Liver (tissue), 9 donors: ENCODE results near the gene ERBB4. TPM values are rescaled to one million over a fixed set of nuclear protein-coding genes. Genes with fewer than 3 reads are reported as not detected.

Experiments
- DNase-seq: peaks from one replicate; pipeline ENCODE4 v3.0.0-alpha.2; 2017; ENCODE audit warnings: low spot score
- H3K27ac ChIP-seq, 2 donors: one replicate each; pipeline ENCODE4 v1.7.0; 2013; ENCODE audit warnings: inconsistent platforms in 2 of 2, low read length in 2 of 2, control low read depth in 1 of 2, low read depth in 1 of 2, mild to moderate bottlenecking in 1 of 2
- H3K27me3 ChIP-seq, 4 donors: one replicate each; pipeline versions ENCODE4 v1.6.1 to v1.7.0; 2013; ENCODE audit warnings: low read length in 3 of 4, inconsistent platforms in 1 of 4, mild to moderate bottlenecking in 1 of 4, moderate library complexity in 1 of 4; ENCODE audit not compliant: control insufficient read depth in 4 of 4, insufficient read depth in 4 of 4
- H3K36me3 ChIP-seq, 4 donors: one replicate each; pipeline versions ENCODE4 v1.6.1 to v1.7.0; 2013; ENCODE audit warnings: low read length in 3 of 4, mild to moderate bottlenecking in 3 of 4, low read depth in 1 of 4, moderate library complexity in 1 of 4; ENCODE audit not compliant: control insufficient read depth in 4 of 4, insufficient read depth in 3 of 4
- H3K4me1 ChIP-seq, 4 donors: one replicate each; pipeline versions ENCODE4 v1.6.1 to v1.7.0; 2013; ENCODE audit warnings: low read length in 3 of 4, mild to moderate bottlenecking in 3 of 4, moderate library complexity in 1 of 4; ENCODE audit not compliant: control insufficient read depth in 4 of 4, insufficient read depth in 4 of 4
- H3K4me3 ChIP-seq, 3 donors: one replicate each; pipeline versions ENCODE4 v1.6.1 to v1.7.0; 2013; ENCODE audit warnings: low read length in 3 of 3, control low read depth in 1 of 3, low read depth in 1 of 3, mild to moderate bottlenecking in 1 of 3
- H3K9ac ChIP-seq, 2 donors: one replicate each; pipeline ENCODE4 v1.7.0; 2013; ENCODE audit warnings: low read length in 2 of 2, mild to moderate bottlenecking in 2 of 2, moderate library complexity in 2 of 2, control low read depth in 1 of 2, low read depth in 1 of 2
- H3K9me3 ChIP-seq, 4 donors: one replicate each; pipeline versions ENCODE4 v1.6.1 to v1.7.0; 2013; ENCODE audit warnings: low read length in 3 of 4; ENCODE audit not compliant: control insufficient read depth in 4 of 4
- EGR1 ChIP-seq, 2 donors: IDR thresholded peaks; 2 replicates each; pipeline ENCODE4 v1.6.1; 2016 to 2018; ENCODE audit warnings: antibody characterized with exemption in 2 of 2, low read depth in 2 of 2
- FOXA1 ChIP-seq: IDR thresholded peaks from 2 replicates; pipeline ENCODE4 v1.6.1; 2016; ENCODE audit warnings: antibody characterized with exemption
- FOXA2 ChIP-seq: IDR thresholded peaks from 2 replicates; pipeline ENCODE4 v1.6.1; 2016; ENCODE audit warnings: antibody characterized with exemption
- GABPA ChIP-seq, 2 donors: IDR thresholded peaks in 1 of 2; conservative IDR thresholded peaks in 1 of 2; 2 replicates each; pipeline ENCODE4 v1.6.1; 2016; ENCODE audit warnings: antibody characterized with exemption in 2 of 2, mild to moderate bottlenecking in 1 of 2, moderate library complexity in 1 of 2
- HNF4A ChIP-seq, 2 donors: conservative IDR thresholded peaks; 2 replicates each; pipeline ENCODE4 v1.6.1; 2016; ENCODE audit warnings: antibody characterized with exemption in 2 of 2, mild to moderate bottlenecking in 2 of 2
- HNF4G ChIP-seq: IDR thresholded peaks from 2 replicates; pipeline ENCODE4 v1.6.1; 2016; ENCODE audit warnings: antibody characterized with exemption
- JUND ChIP-seq, 2 donors: IDR thresholded peaks; 2 replicates each; pipeline ENCODE4 v1.6.1; 2016; ENCODE audit warnings: antibody characterized with exemption in 2 of 2
- NR2F2 ChIP-seq: IDR thresholded peaks from 2 replicates; pipeline ENCODE4 v1.6.1; 2016; ENCODE audit warnings: antibody characterized with exemption
- RAD21 ChIP-seq, 2 donors: IDR thresholded peaks; 2 replicates each; pipeline ENCODE4 v1.6.1; 2016; ENCODE audit warnings: antibody characterized with exemption in 2 of 2, mild to moderate bottlenecking in 2 of 2
- RXRA ChIP-seq, 2 donors: IDR thresholded peaks; 2 replicates each; pipeline ENCODE4 v1.6.1; 2017 to 2018; ENCODE audit warnings: antibody characterized with exemption in 2 of 2, mild to moderate bottlenecking in 1 of 2
- SP1 ChIP-seq: IDR thresholded peaks from 2 replicates; pipeline ENCODE4 v1.6.1; 2018; ENCODE audit warnings: antibody characterized with exemption, mild to moderate bottlenecking
- TAF1 ChIP-seq: conservative IDR thresholded peaks from 2 replicates; pipeline ENCODE4 v1.6.1; 2016; ENCODE audit warnings: antibody characterized with exemption, mild to moderate bottlenecking
- YY1 ChIP-seq: IDR thresholded peaks from 2 replicates; pipeline ENCODE4 v1.6.1; 2016; ENCODE audit warnings: antibody characterized with exemption, mild to moderate bottlenecking
- WGBS: extraction: QIAGEN DNeasy Blood & Tissue Kit; methylation state at CpG from one replicate; pipeline ENCODE4 v1.1.7; 2013; 5-methylcytosine and 5-hydroxymethylcytosine counted together
- polyA plus RNA-seq, 2 donors: library from polyadenylated mRNA; stranded (reverse) in 1 of 2; unstranded in 1 of 2; fragments of 200-250 nt in 1 of 2; fragments of >200 nt in 1 of 2; fragmentation: Nextera tagmentation in 1 of 2; extraction: Ambion mirVana in 1 of 2; gene quantifications; one replicate each; pipeline versions ENCODE4 v1.2.1 to v1.2.3, GENCODE V29; 2013 to 2015
- total RNA-seq, 2 donors: library from RNA; depleted of rRNA; stranded (reverse); fragments of >200 nt; gene quantifications; one replicate each; pipeline ENCODE4 v1.2.3, GENCODE V29; 2014
- TF ChIP-seq, protein P1 (sequence below): IDR thresholded peaks from 2 replicates; pipeline ENCODE4 v1.6.1; 2016; ENCODE audit warnings: antibody characterized with exemption, mild to moderate bottlenecking
- TF ChIP-seq, protein P2 (sequence below): fragments of 150-350 bp; IDR thresholded peaks from 2 replicates; pipeline ENCODE4 v1.5.1; 2017; ENCODE audit warnings: improper control_type of control experiment, low read depth, low read length; ENCODE audit not compliant: missing input control
- TF ChIP-seq, protein P3 (sequence below): IDR thresholded peaks from 2 replicates; pipeline ENCODE4 v1.6.1; 2016; ENCODE audit warnings: antibody characterized with exemption
- TF ChIP-seq, protein P4 (sequence below): IDR thresholded peaks from 2 replicates; pipeline ENCODE4 v1.6.1; 2016; ENCODE audit warnings: antibody characterized with exemption
- donor health status: healthy.
- donor health status: healthy.
- donor health status: healthy.
- donor health status: healthy.
- donor health status: healthy.

ERBB4 gene
- total and polyA plus RNA-seq, 4 donors, result 0.03 to 0.42 TPM; not detected in 2

DNA sequence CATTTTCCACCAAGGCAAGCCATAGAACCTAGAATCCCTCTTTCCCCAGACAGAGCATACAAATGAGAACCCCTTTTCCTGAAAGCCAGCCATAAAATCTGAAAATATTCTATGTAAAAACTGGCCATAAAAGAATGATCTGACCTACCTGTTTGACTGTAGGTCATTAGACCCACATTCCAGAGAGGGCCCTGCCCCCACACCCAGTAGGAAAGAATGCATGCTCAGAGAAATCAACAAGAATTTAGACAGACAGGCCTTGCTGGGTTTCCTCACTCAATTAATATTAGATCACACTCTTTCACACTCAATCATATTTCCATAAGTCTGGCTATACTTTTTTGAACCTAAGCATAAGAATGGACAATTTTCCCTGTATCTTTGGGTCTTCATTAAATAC is 929.5 kb downstream of the ERBB4 start (continued):
- TF ChIP-seq, protein P1, sequence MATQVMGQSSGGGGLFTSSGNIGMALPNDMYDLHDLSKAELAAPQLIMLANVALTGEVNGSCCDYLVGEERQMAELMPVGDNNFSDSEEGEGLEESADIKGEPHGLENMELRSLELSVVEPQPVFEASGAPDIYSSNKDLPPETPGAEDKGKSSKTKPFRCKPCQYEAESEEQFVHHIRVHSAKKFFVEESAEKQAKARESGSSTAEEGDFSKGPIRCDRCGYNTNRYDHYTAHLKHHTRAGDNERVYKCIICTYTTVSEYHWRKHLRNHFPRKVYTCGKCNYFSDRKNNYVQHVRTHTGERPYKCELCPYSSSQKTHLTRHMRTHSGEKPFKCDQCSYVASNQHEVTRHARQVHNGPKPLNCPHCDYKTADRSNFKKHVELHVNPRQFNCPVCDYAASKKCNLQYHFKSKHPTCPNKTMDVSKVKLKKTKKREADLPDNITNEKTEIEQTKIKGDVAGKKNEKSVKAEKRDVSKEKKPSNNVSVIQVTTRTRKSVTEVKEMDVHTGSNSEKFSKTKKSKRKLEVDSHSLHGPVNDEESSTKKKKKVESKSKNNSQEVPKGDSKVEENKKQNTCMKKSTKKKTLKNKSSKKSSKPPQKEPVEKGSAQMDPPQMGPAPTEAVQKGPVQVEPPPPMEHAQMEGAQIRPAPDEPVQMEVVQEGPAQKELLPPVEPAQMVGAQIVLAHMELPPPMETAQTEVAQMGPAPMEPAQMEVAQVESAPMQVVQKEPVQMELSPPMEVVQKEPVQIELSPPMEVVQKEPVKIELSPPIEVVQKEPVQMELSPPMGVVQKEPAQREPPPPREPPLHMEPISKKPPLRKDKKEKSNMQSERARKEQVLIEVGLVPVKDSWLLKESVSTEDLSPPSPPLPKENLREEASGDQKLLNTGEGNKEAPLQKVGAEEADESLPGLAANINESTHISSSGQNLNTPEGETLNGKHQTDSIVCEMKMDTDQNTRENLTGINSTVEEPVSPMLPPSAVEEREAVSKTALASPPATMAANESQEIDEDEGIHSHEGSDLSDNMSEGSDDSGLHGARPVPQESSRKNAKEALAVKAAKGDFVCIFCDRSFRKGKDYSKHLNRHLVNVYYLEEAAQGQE, result no peak
- TF ChIP-seq FOXA1, result no peak

DNA sequence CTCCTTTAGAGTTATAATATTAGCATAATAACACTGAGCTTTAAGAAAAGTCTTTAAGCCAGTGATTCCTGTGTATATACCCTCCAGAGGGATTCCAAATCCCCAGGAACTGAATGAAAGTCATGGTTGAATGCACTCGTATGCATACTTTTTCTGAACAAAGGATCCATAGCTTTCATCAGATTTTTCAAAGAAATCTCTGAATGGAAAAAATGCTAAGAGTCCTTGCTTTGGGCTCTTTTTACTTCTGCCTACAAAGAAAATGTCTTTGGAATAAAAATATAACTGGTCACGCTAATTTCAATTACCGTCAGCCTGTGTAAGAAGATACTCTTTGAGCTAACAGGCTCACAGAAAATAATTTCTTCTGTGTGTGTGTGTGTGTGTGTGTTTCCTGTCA is 939.5 kb downstream of the ERBB4 start:
- Histone ChIP-seq H3K4me3 (no peak overlapping the region), H3K9ac (no peak overlapping the region), H3K27ac (no peak overlapping the region), H3K27me3 (peaks cover 0 to 4% (median 0%) of the 10 kb centered on the region in 4 donors), H3K36me3 (no peaks in the 10 kb centered on the region), H3K9me3 (peaks cover 0 to 2% (median 0%) of the 10 kb centered on the region in 4 donors), H3K4me1 (no peaks in the 10 kb centered on the region)
- TF ChIP-seq TAF1, result no peak
- no peak for TF ChIP-seq YY1
- TF ChIP-seq JUND (IDR thresholded peaks at IDR 0.05), result no peak
- no peak for TF ChIP-seq NR2F2
- WGBS, result 84% methylated on average over 3 of the region's 3 CpGs
- no peak for DNase-seq

DNA sequence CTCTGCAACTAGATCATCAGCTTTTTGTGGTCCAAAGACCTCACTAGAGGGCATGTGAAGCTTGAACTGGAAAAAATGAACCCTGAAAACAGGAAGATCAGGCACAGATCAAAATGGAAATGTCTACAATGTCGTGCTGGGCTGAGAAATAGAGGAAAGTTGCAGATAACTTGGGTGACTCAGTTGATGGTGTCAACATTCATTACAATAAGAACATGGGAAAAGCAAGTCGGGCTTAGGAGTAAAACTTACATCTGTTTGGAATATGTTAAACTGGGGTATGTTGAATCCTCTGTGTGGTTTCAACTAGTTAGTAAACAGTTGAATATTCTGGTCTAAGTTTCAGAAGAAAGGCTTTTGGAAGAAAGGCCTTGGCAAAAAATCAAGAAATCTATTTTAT is 940.4 kb downstream of the ERBB4 start:
- H3K9ac ChIP-seq, result no peak overlapping the region

More for the DNA sequence above, 940.4 kb downstream of the ERBB4 start:
- Histone ChIP-seq H3K36me3 (no peaks in the 10 kb centered on the region), H3K9me3 (peaks cover 0 to 2% (median 0%) of the 10 kb centered on the region in 4 donors), H3K27ac (no peak overlapping the region), H3K4me1 (no peaks in the 10 kb centered on the region), H3K27me3 (peaks cover 0 to 4% (median 0%) of the 10 kb centered on the region in 4 donors), H3K4me3 (no peak overlapping the region)
- WGBS, result 56% methylated on average over 2 of the region's 2 CpGs
- TF ChIP-seq, protein P1, result no peak
- TF ChIP-seq FOXA1 (no peak), FOXA2 (no peak), HNF4A (conservative IDR thresholded peaks at IDR 0.05) (no peak), JUND (IDR thresholded peaks at IDR 0.05) (no peak), TAF1 (no peak), NR2F2 (no peak), GABPA (IDR thresholded peaks at IDR 0.05 in 1 of 2, conservative IDR thresholded peaks at IDR 0.05 in 1 of 2) (no peak), HNF4G (no peak), SP1 (no peak), YY1 (no peak), EGR1 (IDR thresholded peaks at IDR 0.05; ENCODE audit: low read depth in 2 of 2) (no peak), RXRA (IDR thresholded peaks at IDR 0.05) (no peak), RAD21 (IDR thresholded peaks at IDR 0.05) (no peak)
- TF ChIP-seq, protein P2, sequence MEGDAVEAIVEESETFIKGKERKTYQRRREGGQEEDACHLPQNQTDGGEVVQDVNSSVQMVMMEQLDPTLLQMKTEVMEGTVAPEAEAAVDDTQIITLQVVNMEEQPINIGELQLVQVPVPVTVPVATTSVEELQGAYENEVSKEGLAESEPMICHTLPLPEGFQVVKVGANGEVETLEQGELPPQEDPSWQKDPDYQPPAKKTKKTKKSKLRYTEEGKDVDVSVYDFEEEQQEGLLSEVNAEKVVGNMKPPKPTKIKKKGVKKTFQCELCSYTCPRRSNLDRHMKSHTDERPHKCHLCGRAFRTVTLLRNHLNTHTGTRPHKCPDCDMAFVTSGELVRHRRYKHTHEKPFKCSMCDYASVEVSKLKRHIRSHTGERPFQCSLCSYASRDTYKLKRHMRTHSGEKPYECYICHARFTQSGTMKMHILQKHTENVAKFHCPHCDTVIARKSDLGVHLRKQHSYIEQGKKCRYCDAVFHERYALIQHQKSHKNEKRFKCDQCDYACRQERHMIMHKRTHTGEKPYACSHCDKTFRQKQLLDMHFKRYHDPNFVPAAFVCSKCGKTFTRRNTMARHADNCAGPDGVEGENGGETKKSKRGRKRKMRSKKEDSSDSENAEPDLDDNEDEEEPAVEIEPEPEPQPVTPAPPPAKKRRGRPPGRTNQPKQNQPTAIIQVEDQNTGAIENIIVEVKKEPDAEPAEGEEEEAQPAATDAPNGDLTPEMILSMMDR, result no peak
- TF ChIP-seq, protein P3, sequence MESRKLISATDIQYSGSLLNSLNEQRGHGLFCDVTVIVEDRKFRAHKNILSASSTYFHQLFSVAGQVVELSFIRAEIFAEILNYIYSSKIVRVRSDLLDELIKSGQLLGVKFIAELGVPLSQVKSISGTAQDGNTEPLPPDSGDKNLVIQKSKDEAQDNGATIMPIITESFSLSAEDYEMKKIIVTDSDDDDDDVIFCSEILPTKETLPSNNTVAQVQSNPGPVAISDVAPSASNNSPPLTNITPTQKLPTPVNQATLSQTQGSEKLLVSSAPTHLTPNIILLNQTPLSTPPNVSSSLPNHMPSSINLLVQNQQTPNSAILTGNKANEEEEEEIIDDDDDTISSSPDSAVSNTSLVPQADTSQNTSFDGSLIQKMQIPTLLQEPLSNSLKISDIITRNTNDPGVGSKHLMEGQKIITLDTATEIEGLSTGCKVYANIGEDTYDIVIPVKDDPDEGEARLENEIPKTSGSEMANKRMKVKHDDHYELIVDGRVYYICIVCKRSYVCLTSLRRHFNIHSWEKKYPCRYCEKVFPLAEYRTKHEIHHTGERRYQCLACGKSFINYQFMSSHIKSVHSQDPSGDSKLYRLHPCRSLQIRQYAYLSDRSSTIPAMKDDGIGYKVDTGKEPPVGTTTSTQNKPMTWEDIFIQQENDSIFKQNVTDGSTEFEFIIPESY, result no peak
- TF ChIP-seq, protein P4, sequence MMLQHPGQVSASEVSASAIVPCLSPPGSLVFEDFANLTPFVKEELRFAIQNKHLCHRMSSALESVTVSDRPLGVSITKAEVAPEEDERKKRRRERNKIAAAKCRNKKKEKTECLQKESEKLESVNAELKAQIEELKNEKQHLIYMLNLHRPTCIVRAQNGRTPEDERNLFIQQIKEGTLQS, result no peak
- DNase-seq, result no peak
